B cell (primary cell): ENCODE data around the gene SH3D19.

Experiments used
- EZH2 ChIP-seq: IDR thresholded peaks from 2 replicates; pipeline ENCODE4 v1.6.1; 2012; ENCODE audit warnings: borderline replicate concordance, low read depth, mild to moderate bottlenecking, moderate library complexity, low read length; ENCODE audit not compliant: insufficient read depth, poor library complexity, severe bottlenecking
- TF ChIP-seq, protein P1 (sequence below): fragments of 200-600 bp; IDR thresholded peaks from one replicate; pipeline ENCODE4 v1.8.0; 2022; ENCODE audit warnings: antibody characterized with exemption, mild to moderate bottlenecking

GRCh38 chr4:151139814-151140213 is 185.6 kb downstream of the SH3D19 start:
- TF ChIP-seq EZH2, result no peak
- TF ChIP-seq, protein P1, sequence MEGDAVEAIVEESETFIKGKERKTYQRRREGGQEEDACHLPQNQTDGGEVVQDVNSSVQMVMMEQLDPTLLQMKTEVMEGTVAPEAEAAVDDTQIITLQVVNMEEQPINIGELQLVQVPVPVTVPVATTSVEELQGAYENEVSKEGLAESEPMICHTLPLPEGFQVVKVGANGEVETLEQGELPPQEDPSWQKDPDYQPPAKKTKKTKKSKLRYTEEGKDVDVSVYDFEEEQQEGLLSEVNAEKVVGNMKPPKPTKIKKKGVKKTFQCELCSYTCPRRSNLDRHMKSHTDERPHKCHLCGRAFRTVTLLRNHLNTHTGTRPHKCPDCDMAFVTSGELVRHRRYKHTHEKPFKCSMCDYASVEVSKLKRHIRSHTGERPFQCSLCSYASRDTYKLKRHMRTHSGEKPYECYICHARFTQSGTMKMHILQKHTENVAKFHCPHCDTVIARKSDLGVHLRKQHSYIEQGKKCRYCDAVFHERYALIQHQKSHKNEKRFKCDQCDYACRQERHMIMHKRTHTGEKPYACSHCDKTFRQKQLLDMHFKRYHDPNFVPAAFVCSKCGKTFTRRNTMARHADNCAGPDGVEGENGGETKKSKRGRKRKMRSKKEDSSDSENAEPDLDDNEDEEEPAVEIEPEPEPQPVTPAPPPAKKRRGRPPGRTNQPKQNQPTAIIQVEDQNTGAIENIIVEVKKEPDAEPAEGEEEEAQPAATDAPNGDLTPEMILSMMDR, result no peak
